GM12872 (cell line): ENCODE data around the gene KIF26B.

Experiments used
- CTCF ChIP-seq: IDR thresholded peaks from 3 replicates; pipeline ENCODE4 v1.5.1; 2011; ENCODE audit warnings: low read depth, mild to moderate bottlenecking, low read length, moderate library complexity; ENCODE audit not compliant: insufficient read depth

Gene KIF26B

GRCh38 chr1:245464290-245464689, 309.5 kb downstream of the KIF26B start:
- TF ChIP-seq CTCF = no peak

GRCh38 chr1:245465666-245466065, 310.9 kb downstream of the KIF26B start:
- TF ChIP-seq CTCF = no peak

- no peak for TF ChIP-seq CTCF
Measured at GRCh38 chr1:245466261-245466660, 311.5 kb downstream of the KIF26B start.

GRCh38 chr1:245467804-245468203, 313.0 kb downstream of the KIF26B start:
- no peak for TF ChIP-seq CTCF

GRCh38 chr1:245469006-245469405, 314.2 kb downstream of the KIF26B start:
- no peak for TF ChIP-seq CTCF

GRCh38 chr1:245469734-245470133, 314.9 kb downstream of the KIF26B start:
- TF ChIP-seq CTCF = no peak

GRCh38 chr1:245475126-245475525, 320.3 kb downstream of the KIF26B start:
- TF ChIP-seq CTCF = no peak
